GM19468 (cell line): ENCODE results near the gene COQ8B.
"Not testable (repeated sequence)": the region's sequence is repeated elsewhere in the genome, so short reads cannot be mapped to it uniquely, and the experiment has no call there.

Experiments used
- ATAC-seq: cut with Tn5 transposase; IDR thresholded peaks from one replicate; pipeline ENCODE4 v1.9.1; 2021; ENCODE audit warnings: mild to moderate bottlenecking, moderate library complexity, moderate number of reproducible peaks; ENCODE audit not compliant: unreplicated experiment; ENCODE audit errors: extremely low read depth

COQ8B gene

DNA sequence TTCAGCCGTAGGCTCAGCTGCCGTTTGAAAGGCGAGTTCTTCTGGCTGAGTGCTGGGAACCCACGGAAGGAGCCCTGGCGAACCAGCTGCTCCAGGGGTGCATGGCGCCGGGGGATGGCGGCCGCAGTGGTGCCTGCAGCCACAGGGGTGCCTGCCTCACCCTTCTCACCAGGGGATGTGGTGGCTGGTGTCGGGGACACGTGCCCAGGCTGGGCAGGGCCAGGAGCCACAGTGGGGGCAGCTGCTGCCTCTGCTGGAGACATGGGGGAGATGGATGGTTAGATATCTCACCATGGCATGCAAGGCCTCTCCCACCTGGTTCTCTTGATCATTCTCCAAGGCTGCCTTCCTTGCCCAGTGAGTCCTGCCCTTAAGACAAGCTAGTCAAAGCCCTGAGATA lies 43.3 kb downstream of the COQ8B start:
- ATAC-seq = no peak

DNA sequence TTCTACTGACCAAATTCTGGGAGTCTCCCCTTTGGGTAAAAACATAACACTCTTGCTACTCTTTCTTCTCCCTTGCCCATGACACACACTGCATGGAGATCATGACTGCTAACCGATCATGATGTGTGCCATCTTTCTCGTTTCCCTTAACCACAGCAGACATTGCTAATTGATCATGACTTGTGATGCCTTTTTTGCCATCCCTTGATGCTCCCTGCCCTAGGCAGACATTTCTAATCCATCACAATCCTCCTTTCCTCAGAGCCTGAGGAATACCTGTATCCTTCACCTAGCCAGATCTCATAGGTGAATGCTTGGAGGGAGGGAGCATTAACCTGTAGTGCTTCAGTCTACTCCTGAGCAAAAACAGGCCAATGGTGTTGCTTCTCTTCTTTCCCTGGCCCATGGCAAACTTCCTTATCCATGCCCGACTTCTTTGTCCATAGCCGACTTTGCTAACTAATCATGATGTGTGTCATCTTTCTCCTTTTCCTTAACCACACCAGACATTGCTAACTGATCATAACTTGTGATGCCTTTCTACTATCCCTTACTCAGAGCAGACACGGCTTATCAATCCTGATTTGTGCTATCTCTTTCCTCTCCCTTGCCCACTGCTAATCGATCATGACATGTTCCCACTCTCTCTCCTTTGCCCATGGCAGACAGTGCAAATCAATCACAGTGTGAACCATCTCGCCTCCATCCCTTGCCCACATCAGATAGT lies 44.0 kb downstream of the COQ8B start:
- no peak for ATAC-seq

DNA sequence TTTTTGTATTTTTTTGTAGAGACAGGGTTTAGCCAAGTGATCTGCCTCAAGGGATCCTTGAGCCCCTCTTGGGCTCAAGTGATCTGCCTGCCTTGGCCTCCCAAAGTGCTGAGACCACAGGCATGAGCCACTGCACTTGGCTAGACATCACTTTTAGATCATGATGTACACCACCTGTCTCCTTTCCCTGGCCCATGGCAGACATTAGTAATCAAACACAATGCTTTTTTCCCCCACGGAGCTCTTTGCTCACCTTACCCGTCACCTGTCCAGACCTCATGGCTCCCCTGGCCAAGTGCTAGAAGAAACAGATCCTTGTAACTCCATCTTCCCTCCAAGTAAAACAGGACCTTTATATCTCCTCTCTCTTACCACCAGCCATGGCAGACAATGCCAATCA lies 44.6 kb downstream of the COQ8B start:
- no peak for ATAC-seq

DNA sequence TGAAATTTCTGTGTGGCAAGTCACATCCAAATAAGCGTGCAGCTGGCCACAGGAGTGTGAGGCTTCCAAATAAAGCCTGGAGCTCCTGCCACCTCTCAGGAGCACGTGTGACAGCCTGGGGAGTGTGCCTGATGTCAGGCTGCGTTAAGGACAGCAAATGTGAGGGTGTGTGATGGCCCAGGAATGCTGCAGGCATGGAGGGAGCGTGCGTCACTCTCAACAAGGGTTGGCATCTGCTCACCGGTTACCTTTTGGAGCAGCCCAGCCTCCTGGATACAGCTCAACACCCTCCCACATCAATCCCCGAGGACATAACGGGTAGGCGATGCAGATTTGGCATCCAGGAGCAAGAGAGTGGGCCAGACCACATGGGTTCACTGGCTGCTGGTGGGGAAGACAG lies 45.3 kb downstream of the COQ8B start:
- no peak for ATAC-seq

DNA sequence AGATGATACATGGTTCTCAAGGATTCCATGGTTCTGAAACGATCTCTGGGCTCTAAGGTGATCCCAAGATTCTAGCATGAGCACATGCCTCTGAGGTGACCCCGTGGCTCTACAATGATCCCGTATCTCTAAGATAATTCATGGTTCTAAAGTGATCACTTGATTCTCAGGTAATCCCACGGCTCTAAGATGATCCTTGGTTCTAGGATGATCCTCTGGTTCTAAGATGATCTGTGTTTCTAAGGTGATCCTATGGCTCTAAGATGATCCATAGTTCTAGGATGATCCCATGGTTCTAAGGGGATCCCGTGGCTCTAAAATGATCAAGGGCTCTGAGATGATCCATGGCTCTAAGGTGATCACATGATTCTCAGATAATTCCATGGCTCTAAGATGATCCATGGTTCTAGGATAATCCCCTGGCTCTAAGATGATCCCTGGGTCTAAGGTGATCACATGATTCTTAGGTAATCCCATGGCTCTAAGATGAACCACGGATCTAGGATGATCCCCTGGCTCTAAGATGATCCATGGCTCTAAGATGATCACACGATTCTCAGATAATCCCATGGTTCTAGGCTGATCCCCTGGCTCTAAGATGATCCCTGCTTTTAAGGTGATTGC lies 47.6 kb downstream of the COQ8B start:
- no peak for ATAC-seq

DNA sequence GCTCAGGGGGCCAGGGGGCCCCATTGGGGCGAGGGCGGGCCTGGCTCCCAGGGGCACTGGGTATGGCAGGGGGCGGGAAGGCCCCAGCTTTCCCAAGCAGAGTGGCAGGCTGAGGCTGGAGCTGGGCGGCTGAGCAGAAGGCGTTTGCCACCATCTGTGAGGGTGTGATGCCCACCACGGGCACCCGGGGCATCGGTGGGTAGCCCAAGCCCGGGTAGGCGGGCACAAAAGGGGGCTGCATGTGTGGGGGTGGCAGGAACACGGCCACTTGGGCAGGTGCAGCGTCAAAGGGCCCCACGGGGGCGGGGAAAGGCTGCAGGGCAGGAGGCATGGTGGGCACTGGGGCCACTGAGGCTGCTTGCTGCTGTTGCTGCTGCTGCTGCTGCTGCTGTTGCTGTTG lies 49.1 kb downstream of the COQ8B start:
- ATAC-seq = no peak

DNA sequence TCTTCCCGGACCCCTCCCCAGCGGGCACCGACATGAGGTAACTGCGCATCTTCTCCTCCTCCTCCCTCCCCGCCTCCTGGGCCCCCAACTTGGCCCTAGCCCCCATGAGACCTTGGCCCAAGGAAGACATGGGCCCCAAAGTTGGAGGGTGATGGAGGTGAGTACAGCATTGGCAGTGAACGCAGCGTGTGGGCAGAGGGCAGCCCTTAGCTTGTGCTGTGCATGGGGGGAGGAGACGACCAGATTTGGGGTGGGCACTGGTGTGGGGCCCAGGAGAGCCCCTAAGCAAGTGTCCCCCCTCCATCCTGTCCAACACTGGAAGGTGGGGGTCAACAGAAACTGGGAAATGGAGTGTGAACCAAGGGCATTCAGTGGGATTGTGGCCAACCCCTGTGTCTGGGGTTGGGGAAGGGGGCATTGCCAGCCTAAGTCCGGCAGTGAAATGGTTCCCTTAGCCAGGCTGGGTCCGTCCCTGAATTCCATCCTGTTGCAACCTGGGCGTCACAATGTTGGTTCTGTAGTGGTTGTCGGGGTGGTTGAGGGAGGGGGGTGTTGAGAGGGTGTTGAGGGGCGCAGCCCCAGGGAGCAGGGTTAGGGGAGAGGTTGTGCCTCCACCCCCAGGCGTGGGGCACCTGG lies 49.8 kb downstream of the COQ8B start:
- no peak for ATAC-seq

DNA sequence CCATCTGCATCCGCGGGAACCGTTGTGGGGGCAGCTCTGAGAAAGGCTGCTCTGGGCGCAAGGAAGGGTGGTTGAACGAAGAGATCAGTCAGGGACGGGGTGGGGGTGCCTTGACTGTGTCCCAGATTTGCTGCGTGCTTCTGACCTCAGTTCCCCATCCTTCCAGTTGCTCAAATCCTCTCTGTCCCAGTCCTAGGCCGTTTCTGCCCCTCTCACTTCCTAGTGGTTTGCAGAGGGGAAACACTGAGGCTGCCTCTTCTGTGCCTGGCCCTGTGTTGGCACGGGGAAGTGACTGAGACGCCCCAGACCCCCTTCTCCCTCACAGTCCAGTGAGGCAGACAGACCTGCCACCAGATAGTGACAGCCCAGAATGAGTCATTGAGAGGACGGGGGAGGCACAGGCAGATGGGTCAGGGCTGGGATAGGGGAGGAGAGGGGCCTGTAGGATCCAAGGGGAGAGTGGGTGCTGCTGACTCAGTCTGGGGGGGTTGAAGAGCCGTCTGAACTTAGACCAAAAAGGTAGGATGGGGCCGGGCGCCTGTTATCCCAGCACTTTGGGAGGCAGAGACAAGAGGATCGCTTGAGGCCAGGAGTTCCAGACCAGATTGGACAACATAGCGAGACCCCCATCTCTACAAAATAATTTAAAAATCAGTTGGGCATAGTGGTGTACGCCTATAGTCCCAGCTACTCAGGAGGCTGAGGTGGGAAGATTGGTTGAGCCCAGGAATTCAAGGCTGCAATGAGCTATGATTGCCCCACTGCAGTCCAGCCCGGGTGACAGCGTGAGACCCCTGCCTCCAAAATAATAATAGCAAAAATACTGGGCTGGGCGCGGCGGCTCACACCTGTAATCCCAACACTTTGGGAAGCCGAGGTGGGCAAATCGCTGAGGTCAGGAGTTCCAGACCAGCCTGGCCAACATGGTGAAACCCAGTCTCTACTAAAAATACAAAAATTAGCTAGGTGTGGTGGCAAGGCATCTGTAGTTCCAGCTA lies 52.7 kb downstream of the COQ8B start:
- no peak for ATAC-seq

DNA sequence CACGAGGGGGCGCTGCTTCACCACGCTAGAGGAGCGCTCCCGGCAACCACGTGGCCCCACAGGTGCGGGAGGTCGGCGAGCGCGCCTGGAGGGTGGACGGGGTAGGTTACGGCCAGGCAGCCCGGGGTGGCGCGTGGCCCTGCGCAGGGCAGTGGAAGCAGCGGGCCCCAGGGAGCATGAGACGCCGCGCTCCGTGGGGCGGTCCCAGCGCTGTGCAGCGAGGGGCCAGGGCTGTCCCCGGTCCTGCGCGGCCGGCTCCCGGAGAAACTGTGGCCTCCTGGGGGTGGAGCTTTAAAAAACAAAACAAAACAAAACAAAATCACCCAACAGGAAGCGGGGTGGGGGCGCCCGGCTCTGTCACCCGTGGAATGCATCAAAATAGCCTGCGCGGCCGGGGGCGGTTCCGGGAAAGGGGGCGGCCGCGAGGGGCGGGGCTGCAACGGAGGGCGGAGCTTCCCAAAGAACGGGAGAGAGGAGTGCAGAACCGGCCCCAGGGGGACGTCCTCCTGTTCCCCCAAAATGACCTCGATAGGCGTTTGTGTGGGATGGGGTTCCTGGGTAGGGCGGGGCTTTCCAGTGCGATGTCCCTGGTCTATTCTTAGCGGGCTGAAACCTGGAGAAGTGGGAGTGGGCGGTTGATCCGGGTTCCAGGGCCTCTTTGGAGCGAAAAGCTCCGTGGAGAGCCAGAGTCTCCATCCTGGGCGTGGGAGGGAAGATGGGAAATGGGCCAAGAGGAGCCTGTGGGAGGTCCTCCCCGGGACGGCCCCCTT lies 53.6 kb downstream of the COQ8B start:
- ATAC-seq = peak; percentile 76

DNA sequence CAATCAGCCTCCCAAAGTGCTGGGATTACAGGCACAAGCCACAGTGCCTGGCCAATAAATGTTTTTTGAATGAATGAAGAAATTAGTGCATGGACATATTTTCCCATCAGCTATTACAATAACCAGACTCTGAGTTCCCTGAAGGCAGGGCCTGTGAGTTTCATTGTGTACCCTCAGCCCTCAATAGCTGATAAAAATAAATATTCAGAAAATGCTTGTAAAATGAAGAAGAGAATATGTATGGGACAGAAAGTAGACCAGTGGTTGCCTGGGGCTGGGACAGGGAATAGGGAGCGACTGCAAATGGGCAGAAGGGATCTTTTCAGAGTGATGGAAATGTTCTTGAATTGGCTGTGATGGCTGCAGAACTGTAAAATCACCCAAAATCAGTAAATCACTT lies 55.1 kb downstream of the COQ8B start:
- no peak for ATAC-seq

DNA sequence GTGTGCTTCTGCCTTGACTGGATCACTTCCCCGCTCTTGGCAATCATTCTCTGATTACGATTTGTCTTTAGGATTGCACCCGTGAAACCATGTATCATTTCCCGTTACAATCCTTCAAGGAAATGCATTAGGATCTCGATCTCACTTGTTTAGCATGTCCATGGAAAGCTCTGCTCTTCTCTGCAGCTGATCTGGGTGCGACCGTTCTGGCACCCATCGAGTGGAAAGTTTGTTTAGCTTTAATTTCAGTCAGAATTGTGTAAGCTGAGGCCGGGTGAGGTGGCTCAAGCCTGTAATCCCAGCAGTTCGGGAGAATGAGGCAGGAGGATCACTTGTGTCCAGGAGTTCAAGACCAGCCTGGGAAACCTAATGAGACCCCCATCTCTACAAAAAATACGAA lies 57.1 kb downstream of the COQ8B start:
- ATAC-seq = no peak

DNA sequence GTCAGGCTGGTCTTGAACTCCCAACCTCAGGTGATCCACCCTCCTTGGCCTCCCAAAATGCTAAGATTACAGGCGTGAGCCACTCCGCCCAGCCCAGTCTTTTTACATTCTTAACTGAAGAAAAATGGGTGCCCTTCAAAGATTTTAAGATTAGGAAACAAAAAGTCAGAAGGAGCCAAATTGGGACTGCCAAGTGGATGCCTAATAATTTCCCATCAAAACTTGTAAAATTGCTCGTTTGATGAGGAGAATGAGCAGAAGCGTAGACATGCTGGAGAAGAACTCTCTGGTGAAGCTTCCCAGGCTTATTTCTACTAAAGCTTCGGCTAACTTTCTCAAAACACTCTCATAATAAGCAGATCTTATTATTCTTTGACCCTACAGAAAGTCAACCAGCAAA lies 57.6 kb downstream of the COQ8B start:
- no peak for ATAC-seq

DNA sequence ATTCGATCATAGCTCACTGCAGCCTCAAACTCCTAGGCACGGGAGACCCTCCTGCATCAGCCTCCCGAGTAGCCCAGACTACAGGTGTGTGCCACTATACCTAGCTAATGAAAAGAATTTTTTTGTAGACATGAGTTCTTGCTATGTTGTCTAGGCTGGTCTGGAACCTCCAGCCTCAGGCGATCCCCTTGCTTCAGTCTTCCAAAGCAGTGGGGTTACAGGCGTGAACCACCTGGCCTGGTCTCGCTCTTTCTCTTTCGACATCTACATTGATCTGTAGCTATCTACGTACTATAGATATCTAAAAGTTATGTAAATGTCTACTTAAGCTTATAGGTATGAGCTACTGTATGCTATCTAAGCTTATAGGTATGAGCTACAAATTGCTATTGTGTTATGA lies 58.7 kb downstream of the COQ8B start:
- no peak for ATAC-seq

DNA sequence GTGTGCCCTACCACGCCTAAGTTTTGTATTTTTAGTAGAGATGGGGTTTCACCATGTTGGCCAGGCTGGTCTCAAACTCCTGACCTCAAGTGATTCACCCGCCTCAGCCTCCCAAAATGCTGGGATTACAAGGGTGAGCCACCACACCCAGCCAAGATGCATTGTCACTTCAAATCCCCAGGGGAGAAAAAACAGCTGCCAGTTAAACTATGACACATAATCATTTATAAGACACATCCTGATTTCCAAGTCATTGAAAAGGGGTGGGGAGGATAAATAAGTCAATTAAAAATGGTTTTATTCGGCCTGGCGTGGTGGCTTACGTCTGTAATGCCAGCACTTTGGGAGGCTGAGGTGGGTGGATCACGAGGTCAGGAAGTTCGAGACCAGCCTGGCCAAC lies 61.0 kb downstream of the COQ8B start:
- not testable (repeated sequence) for ATAC-seq

DNA sequence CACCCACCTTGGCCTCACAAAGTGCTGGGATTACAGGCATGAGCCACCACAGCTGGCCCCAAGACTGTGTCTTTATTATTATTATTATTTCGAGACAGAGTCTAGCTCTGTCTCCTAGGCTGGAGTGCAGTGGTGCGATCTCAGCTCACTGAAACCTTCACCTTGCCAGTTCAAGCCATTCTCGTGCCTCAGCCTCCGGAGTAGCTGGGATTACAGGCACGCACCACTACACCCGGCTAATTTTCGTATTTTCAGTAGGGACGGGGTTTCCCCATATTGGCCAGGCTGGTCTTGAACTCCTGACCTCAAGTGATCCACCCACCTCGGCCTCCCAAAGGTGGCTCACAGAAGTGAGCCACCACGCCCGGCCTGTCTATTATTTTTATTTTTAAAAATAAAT lies 64.4 kb downstream of the COQ8B start:
- not testable (repeated sequence) for ATAC-seq

DNA sequence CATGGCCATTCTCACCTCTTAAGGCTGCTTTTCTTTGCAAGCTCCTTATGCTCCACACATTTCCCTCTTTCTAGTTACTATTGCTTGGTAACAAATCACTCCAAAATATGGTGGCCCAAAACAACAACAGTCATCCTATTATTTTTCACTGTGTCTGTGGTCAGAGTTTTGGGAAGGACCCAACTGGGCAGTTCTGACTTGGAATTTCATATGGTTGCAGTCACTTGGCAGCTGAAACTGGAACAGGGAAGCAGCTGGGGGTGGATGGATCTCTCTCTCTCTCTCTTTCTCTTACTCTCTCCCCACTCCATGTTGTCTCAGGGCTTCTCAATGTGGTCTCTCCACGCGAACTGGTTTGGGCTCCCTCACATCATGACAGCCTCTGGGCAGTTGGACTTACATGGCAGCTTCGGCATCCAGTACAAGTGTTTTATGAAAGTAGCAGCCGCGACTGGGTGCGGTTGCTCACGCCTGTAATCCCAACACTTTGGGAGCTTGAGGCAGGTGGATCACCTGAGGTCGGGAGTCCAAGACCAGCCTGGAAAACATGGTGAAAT lies 65.9 kb downstream of the COQ8B start:
- no peak for ATAC-seq

DNA sequence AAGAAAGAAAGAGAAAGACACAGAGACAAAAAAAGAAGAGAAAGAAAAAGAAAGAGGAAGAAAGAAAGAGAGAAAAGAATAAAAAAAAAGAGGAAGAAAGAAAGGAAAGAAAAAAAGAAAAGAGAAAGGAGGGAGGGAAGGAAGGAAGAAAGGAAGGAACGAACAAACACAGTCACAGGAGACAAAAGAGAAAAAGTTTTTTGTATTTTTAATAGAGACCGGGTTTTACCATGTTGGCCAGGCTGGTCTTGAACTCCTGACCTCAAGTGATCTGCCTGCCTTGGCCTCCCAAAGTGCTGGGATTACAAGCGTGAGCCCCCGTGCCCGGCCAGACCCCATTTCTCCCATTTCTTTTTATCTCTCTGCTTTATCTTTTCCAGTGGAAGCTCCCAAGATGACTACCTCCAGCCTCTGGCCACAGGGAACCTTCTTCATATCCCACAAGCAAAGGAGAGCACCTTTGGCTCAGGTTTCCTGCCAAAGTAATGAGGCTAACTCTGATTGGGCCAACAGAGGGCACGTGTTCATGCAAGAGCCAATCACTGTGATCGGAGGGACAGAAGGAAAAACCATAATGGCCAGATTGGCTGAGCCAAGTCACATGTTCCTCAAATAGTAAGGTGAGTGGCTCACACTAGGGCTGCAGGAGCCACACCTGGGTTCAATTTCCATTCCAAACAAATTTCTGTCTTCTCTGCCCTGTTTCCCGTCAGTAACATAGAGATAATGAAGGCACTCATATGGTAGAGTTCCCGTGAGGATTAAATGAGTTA lies 66.6 kb downstream of the COQ8B start:
- not testable (repeated sequence) for ATAC-seq

DNA sequence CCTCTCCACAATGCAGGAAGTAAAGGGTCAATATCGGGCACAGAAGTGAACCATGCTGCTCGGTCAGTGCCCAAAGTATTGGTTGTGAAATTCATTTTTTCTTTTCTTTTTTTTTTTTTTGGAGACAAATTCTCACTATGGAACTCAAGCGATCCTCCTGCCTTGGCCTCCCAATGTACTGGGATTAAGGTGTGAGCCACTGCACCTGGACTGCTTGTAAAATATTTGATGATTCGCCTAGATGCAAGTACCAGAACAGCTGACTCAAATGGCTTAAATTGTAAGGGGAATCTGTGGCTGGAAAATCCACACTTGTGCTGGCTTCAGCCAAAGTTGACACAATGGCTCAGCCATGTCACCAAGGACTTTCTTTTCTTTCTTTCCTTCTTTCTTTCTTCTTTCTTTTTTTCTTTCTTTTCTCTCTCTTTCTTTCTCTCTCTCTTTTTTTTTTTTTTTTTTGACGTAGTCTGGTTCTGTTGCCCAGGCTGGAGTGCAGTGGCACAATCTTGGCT lies 69.9 kb downstream of the COQ8B start:
- no peak for ATAC-seq
